KMS-11 (cell line): ENCODE data around the gene OR5K1.

Source experiments
- H2AFZ ChIP-seq: fragments of 200-600 bp; sonication (generic); 2 replicates; pipeline ENCODE4 v1.6.1; 2016; ENCODE audit warnings: antibody characterized with exemption, mixed run types, low read depth
- H3K27ac ChIP-seq: fragments of 200-600 bp; sonication (generic); 2 replicates; pipeline ENCODE4 v1.6.1; 2016; ENCODE audit warnings: mild to moderate bottlenecking, mixed run types
- H3K27me3 ChIP-seq: fragments of 200-600 bp; sonication (generic); 2 replicates; pipeline ENCODE4 v1.6.1; 2017; ENCODE audit warnings: mild to moderate bottlenecking, low read depth, mixed run types, moderate library complexity; ENCODE audit not compliant: insufficient read depth
- H3K36me3 ChIP-seq: fragments of 200-600 bp; sonication (generic); 2 replicates; pipeline ENCODE4 v1.6.1; 2017; ENCODE audit warnings: mild to moderate bottlenecking, mixed run types; ENCODE audit not compliant: insufficient read depth
- H3K4me1 ChIP-seq: fragments of 200-600 bp; sonication (generic); 2 replicates; pipeline ENCODE4 v1.6.1; 2016; ENCODE audit warnings: mild to moderate bottlenecking, low read depth, mixed run types; ENCODE audit not compliant: poor library complexity, severe bottlenecking
- H3K4me2 ChIP-seq: fragments of 200-600 bp; sonication (generic); 2 replicates; pipeline ENCODE4 v1.7.0; 2016; ENCODE audit warnings: mild to moderate bottlenecking, mixed run types
- H3K4me3 ChIP-seq: fragments of 200-600 bp; sonication (generic); IDR thresholded peaks from 2 replicates; pipeline ENCODE4 v1.6.1; 2017; ENCODE audit warnings: low read depth, low read length, mixed read lengths; ENCODE audit not compliant: insufficient read depth
- H3K79me2 ChIP-seq: fragments of 200-600 bp; sonication (generic); 2 replicates; pipeline ENCODE4 v1.6.1; 2016; ENCODE audit warnings: low read depth, mixed run types; ENCODE audit not compliant: insufficient read depth
- H3K9ac ChIP-seq: fragments of 200-600 bp; sonication (generic); 2 replicates; pipeline ENCODE4 v1.6.1; 2016; ENCODE audit warnings: mild to moderate bottlenecking, mixed run types
- H4K20me1 ChIP-seq: fragments of 200-600 bp; sonication (generic); 2 replicates; pipeline ENCODE4 v1.6.1; 2016; ENCODE audit warnings: mild to moderate bottlenecking, mixed run types; ENCODE audit not compliant: insufficient read depth
- TF ChIP-seq, protein P1 (sequence below): fragments of 200-600 bp; sonication (generic); conservative IDR thresholded peaks from 2 replicates; pipeline ENCODE4 v1.6.1; 2017; ENCODE audit warnings: low read depth, mild to moderate bottlenecking, antibody characterized with exemption, low read length, moderate library complexity, mixed read lengths

Gene OR5K1

DNA sequence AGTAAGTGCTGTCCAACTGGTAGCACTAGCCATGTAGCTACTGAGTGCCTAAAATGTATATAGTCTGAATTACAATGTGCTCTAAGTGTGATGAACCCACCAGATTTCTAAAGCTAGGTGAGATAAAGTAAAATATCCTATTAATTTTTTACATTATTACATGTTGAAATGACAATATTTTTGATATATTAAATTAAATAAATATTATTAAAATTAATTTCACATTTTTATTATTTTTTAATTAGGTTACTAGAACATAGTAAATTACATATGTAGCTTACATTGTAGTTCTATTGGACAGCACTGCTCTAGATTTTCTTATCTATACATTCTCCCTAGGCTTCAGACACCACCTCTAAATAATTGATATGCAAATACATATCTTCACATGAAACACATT, 9.2 kb upstream of the OR5K1 start:
- Histone ChIP-seq H3K79me2 (no peaks in the 10 kb centered on the region), H3K4me3 (no peak overlapping the region), H3K36me3 (no peaks in the 10 kb centered on the region), H2AFZ (no peak overlapping the region), H4K20me1 (no peaks in the 10 kb centered on the region), H3K4me1 (peaks cover 20% of the 10 kb centered on the region), H3K27ac (no peak overlapping the region), H3K9ac (no peak overlapping the region), H3K4me2 (no peak overlapping the region), H3K27me3 (no peaks in the 10 kb centered on the region)
- TF ChIP-seq, protein P1, sequence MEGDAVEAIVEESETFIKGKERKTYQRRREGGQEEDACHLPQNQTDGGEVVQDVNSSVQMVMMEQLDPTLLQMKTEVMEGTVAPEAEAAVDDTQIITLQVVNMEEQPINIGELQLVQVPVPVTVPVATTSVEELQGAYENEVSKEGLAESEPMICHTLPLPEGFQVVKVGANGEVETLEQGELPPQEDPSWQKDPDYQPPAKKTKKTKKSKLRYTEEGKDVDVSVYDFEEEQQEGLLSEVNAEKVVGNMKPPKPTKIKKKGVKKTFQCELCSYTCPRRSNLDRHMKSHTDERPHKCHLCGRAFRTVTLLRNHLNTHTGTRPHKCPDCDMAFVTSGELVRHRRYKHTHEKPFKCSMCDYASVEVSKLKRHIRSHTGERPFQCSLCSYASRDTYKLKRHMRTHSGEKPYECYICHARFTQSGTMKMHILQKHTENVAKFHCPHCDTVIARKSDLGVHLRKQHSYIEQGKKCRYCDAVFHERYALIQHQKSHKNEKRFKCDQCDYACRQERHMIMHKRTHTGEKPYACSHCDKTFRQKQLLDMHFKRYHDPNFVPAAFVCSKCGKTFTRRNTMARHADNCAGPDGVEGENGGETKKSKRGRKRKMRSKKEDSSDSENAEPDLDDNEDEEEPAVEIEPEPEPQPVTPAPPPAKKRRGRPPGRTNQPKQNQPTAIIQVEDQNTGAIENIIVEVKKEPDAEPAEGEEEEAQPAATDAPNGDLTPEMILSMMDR = no peak

DNA sequence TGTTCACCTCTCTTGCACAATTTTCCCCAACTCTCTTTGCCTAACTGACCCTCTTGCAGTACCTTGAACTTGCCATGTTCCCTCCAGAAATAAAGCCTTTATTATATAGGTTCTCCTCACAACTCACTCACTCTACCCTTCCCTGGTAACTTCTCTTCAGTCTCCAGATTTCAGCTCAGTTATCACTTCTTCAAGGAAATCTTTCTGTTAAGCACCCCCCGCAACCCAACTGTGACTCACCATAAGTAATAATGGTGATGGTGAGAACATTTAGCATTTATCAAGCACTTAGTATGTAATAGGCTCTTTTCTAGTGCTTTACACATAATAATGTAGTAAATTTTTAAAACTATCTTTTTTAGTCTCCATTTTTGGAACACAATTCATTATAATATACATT, 8.1 kb upstream of the OR5K1 start:
- Histone ChIP-seq H3K79me2 (no peaks in the 10 kb centered on the region), H3K36me3 (no peaks in the 10 kb centered on the region), H4K20me1 (no peaks in the 10 kb centered on the region), H3K4me1 (peaks cover 9% of the 10 kb centered on the region), H2AFZ (no peak overlapping the region), H3K9ac (no peak overlapping the region), H3K4me2 (no peak overlapping the region), H3K27ac (no peak overlapping the region), H3K27me3 (no peaks in the 10 kb centered on the region), H3K4me3 (no peak overlapping the region)
- TF ChIP-seq, protein P1 = no peak

DNA sequence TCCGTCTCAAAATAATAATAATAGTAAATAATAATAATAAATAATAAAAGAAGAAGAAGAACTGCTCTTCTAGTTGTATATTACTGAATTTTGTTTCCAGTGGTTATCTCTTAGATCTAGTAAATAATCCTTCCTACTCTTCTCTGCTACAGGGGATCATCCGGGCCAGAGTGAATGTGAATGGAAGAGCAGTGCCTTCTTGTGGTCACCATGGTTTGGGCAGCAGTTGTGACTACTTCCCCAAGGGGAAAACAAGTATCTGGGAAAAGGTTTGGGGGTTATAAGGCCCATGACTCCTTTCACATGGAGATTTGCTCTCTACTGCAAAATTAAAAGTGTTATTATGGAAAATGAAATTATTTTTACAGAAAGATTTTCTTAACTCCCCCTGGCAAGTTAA, 5.5 kb upstream of the OR5K1 start:
- H3K4me3 ChIP-seq = no peak overlapping the region
- H3K27me3 ChIP-seq = no peaks in the 10 kb centered on the region
- H3K27ac ChIP-seq = no peak overlapping the region
- H3K4me1 ChIP-seq = no peaks in the 10 kb centered on the region
- no peak overlapping the region for H3K4me2 ChIP-seq
- H2AFZ ChIP-seq = no peak overlapping the region
- no peak overlapping the region for H3K9ac ChIP-seq
- H3K36me3 ChIP-seq = no peaks in the 10 kb centered on the region
- H3K79me2 ChIP-seq = no peaks in the 10 kb centered on the region
- TF ChIP-seq, protein P1 = no peak
- H4K20me1 ChIP-seq = no peaks in the 10 kb centered on the region

DNA sequence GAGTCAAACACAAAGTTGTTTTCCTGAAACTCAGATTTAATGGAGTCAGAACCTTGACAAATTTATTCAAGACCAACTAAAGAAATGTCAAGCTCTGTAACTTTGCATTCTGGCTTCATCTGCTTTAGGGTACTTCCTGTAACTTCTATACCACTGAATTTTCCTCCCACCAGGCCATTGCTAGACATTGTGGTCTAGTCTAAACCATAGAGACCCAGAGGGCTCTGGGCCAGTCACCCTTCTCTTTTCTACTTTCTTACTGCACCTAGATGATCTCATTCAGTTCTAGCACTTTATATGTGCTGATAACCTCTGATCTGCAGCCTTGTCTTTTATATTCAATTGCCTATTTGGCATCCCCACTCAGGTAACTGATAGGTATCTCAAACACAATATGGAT, 2.8 kb upstream of the OR5K1 start:
- H3K4me2 ChIP-seq = no peak overlapping the region
- TF ChIP-seq, protein P1 = no peak
- no peaks in the 10 kb centered on the region for H3K79me2 ChIP-seq
- no peaks in the 10 kb centered on the region for H3K36me3 ChIP-seq
- H3K9ac ChIP-seq = no peak overlapping the region
- H3K4me3 ChIP-seq = no peak overlapping the region
- H3K27me3 ChIP-seq = no peaks in the 10 kb centered on the region
- no peaks in the 10 kb centered on the region for H4K20me1 ChIP-seq
- no peaks in the 10 kb centered on the region for H3K4me1 ChIP-seq
- no peak overlapping the region for H2AFZ ChIP-seq
- no peak overlapping the region for H3K27ac ChIP-seq
